ENCODE data around the gene PLEKHG5.
A peak's percentile ranks its signal among the peaks of the same experiment; 100 is the strongest.

Gene PLEKHG5

DNA sequence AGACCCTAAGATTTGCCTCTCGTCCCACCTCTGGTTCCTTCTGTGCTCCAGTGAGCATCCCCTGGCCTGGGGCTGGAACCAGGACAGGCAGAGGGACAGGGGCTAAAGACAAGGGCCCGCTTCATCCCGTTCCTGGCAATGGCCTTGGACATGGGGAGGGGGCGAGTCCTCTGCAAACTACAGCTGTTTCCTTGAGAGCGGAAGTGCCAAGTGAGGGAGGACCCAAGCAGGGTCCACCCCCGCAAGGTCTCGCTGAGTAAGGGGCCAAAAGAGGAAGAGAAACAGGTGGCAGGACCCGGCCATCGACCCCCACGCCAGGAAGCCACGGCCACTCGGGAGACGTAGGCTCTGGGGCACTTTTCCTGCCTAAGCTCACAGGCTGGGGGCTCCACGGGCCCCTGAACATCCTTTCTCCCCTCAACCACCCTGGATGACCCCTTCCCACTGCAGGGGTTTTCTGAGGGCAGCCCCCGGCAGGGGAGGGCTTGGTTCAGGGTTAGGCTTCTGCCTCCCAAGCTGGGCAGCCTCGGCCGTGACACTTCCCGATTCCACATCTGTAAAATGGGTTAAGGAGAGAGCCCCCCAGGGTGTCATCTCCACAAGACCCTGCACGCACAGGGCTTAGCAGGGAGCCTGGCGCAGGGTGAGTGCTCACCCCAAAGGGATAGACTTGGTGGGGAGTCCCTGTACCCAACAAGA lies 17.9 kb upstream of the PLEKHG5 start:
- DNase-seq (ENCODE audit: low spot score), result no peak

DNA sequence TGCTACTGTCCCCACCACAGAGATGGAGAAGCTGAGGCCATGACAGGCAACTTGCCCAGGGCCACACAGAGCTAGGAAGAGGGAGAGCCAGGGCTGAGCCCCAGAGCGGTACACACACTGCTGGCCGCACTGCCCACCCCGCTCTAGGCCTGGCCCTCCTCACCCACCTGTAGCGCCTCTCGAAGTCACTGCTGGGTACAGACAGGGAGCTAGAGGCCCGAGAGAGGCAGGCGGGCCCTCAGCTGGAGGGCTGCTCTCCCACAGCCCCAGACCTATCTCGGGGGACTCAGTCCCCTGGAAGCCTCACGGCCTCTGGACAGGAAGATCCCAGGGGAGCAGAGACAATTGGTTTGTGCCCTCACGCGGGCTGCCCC lies 17.3 kb upstream of the PLEKHG5 start:
- no peak for DNase-seq (ENCODE audit: low spot score)

DNA sequence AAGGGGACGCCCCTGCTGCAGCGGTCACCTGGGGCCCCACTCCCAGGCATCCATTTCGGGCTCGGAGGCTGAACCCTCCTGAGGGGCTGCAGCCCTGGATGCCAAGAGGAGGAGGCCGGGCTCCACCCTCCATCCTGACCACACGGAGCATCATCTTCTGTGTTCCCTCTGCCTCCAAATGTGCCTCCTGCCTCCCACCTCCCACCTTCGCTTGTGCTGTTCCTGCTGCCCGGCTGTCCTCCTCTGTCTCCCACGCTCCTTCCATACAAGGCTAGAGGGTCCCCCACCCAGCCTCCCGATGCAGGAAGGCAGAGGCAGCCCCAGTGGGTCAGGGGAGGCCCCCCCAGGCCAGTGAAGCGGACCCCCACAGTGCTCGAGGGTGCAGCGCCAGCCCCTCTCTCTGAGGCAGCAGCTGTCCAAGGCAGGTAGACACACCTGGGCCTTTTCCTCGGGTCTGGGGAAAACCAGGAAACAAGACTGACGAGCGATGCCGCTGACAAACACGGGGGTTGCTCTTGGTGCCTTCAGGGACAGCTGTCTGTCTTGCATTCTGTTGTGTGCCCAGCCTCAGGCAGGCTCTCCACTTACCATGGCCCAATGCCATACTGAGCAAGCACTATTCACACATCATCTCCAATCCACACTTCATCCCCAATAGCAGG lies 16.8 kb upstream of the PLEKHG5 start:
- DNase-seq (ENCODE audit: low spot score), result no peak

DNA sequence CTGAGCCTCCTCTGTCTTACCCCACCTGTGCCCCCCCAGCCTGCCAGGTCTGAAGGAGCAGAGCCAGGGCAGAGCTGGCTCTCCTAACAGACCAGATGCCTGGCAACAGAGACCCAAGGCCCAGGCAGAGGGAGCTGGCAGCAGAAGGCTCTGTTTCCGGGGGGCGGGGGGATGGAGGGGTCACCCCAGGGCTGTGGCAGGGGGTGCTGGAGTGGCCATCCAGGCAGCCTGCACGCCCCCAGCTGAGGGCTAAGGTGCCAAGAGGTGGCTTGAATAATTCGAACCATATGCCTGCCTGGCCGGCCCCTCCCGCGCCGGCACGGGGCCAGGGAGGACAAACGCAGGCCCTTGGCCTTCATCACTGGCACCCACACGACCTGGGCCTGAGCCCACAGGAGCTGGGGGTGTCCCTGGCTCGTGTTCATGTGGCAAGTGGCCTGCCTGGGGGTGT lies 16.0 kb upstream of the PLEKHG5 start:
- DNase-seq (ENCODE audit: low spot score), result no peak

DNA sequence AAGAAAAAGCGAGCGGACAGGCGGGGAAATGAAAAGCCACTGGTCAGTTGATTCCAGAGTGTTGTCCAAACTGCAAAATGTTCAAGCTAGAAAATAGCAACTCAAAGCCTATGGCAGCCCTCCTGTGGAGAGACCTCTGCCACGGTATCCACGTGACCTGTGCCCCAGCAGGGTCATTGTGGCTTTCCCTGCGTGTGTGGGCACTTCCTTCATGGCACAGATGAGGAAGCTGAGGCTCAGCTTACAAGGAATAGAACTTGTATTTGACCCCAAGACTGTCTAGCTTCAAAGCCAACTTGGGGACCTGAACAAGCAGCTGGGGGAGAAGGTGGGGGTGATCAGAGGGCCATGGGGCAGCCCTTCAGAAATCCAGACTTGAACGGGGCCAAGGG lies 15.6 kb upstream of the PLEKHG5 start:
- no peak for DNase-seq (ENCODE audit: low spot score)

DNA sequence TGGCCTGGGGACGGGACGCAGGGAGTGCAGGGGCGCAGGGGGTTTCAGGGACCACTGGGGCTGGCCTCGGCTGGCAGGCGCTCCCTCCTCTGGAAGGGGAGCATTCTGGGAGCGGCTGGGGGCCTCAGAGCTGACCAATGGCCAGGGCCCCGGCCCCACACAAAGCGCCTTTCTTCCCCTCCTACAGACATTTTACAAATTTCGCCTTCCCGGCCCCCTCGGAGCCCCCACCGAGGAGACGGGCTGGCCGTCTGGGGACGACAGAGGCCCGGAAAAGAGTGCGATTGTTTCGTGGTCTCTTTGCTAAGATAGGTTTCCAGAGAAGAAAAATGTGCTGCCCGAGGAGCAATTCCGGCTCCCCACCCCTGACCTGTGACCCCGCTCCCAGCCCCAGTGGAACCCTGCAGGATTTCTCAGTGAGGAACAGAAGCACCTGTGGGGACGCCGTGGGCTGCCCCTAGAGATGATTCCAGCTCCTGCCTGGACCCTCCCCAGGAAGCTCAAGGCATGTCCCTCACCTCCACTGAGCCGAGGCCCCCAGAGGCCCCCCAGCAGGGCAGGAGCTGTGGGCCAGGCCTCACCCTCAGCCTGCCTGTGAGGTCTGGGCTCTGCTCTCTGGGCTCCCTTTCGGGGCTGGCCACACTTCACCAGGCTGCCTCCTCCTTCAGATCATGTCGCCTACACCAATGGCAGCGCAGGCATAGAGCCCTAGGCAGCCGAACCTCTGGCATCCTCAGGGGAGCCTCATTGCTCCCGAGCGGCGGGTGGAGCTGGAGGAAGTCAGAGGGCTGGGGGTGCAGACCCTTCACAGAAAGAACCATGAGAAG lies 15.0 kb upstream of the PLEKHG5 start:
- no peak for DNase-seq (ENCODE audit: low spot score)

DNA sequence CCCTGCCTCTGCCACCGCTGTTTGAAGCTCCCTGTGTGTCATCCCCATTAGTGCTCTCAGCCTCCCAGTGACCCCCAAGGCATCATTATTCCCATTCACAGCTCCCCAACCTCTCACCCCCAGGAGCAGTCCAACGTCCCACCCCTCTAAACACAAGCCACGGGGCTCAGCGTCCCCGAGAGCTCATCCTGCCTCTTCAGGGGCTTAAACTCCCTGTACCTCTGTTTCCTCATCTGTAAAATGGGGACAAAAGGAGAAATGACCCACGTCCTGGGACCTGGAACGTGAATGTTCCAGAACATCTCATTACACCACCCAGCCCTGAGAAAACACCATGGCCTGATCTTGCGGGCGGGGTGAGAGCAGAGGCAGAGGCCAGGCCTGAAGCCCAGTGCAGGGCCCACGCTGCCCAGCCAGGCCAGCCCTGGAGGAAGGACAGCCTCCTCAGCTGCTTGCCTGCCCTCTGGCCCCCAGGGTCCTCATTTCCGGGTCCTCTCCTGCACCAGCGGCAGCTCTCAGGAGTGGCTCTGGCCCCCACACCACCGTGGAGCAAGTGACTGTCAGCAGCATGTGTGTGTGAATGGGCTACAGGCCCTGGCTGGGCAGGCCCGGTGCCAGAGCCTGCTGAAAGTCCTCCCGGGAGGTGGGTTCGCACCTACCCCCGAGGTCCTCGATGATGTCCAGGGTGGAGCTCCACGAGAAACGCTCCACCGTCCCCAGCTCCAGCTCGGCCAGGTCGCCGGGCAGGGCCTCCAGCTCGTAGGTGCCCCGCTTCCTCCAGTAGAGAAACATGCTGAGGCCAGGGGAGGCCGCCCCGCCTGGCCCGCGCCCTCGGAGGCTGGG lies 14.1 kb upstream of the PLEKHG5 start:
- DNase-seq (ENCODE audit: low spot score), result no peak

DNA sequence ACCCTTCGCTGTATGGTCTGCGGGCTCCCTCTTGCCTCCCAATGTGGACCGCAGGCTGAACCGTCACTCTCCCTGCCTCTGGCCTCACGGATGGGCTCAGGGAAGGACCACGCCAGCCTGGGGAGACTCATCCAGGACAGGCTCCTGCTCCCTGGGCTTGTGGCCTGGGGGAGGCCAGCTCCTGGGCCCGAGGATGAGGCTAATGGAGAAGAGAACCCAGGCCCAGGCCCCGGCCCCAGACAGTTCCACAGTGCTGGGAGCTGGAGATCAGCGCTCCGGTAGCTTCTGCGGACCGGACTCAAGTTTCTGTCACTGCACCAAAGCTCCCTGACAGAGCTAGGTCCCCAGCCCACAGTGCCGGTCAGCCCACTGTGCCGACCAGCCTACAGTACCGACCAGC lies 13.4 kb upstream of the PLEKHG5 start:
- no peak for DNase-seq (ENCODE audit: low spot score)

DNA sequence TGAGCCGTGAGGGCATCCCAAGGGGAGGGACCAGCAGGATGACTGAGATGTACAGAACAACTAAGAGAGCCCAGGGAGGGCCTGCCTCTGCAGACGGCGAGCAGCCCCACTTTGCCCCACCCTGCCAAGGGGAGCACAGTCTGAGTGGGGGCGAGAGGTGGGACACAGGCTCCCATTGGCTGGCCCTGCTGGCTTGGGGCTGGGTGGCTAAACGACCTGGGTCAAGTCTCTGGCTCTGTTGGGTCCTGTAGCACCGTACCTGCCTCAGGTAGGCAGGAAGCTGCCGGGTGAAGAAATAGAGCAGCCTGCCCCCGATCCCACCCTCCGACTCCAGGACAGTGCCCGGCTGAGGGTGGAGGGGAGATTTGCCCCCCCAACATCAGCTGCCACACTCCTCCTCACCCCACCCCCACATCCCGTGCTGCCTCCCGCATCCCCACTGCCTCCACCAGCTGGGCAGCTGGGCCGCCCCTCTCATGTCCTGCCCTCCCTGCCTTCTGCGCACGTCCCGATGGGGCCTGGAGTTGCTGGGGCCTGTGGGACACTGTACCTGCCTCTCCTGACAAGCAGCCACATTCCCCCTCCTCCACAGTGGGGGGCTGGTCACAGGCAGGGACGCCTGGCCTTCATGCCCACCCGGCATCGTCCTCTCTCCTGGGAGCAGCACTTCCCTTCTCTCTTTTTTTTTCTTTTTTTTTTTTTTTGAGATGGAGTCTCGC lies 12.6 kb upstream of the PLEKHG5 start:
- DNase-seq (ENCODE audit: low spot score), result no peak

DNA sequence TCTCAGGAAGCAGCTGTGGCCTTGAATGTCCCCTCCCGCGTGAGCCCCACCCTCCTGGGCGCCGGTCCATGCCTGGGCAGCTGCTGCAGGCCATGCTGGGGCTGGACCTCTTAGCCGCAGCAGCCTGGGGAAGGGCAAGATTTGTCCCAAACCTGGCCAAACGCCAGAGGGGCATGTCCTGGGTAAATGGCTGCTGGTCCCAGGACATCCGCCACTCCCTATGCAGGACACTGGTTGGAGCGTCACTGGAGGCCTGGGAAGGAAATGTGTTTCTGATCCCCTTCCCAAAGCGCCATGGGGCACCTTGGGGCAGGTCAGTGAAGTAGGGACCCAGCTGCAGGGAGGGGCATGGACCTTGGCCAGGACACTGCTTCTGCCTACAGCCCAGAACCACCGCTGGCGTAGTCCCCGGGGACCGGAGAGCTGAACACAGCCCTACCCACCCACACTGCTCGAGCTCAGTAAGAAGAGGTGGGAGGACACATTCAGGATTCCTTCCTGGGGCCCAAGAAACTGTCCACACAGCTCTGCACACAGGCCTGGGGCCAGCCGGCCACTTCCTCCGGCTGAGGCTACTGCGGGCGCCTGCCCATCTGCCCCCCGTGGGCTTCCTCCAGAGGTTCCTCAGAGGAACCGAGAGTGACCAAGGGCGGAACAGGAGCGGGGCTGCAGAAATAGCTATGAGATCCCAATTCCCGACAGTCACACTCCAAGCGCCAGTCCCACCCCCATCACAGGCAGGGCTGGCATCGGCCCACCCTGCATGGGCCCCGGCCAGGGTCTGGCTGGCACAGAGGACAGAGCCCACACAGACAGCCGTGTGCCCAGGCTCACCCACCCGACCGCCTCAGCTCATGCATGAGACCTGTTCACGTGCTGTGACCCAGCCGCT lies 10.8 kb upstream of the PLEKHG5 start:
- DNase-seq (ENCODE audit: low spot score), result no peak

DNA sequence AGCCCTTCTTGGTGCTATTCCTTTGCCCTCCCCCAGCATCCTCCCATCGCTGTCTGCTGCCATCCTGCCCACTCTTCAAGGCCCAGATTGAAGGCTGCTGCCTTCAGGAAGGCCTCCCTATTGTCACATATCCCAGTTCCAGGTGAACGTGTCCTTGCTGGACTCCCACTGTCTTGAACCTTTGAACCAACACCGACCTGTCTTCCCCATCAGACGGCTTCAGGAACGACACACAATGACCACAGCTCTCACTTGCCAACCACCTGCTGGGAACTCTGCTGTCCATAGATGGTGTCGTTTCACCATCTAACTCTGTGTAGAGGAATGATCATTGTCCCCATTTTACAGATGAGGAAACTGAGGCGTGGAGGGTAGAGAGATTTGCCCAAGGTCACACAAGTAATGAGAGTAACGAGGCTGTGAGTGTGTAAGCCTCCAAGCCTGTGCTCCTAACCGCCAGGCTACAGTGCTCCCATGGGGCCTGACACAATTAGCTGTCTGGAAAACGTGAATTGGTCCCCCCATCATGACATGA lies 9.9 kb upstream of the PLEKHG5 start:
- no peak for DNase-seq (ENCODE audit: low spot score)

DNA sequence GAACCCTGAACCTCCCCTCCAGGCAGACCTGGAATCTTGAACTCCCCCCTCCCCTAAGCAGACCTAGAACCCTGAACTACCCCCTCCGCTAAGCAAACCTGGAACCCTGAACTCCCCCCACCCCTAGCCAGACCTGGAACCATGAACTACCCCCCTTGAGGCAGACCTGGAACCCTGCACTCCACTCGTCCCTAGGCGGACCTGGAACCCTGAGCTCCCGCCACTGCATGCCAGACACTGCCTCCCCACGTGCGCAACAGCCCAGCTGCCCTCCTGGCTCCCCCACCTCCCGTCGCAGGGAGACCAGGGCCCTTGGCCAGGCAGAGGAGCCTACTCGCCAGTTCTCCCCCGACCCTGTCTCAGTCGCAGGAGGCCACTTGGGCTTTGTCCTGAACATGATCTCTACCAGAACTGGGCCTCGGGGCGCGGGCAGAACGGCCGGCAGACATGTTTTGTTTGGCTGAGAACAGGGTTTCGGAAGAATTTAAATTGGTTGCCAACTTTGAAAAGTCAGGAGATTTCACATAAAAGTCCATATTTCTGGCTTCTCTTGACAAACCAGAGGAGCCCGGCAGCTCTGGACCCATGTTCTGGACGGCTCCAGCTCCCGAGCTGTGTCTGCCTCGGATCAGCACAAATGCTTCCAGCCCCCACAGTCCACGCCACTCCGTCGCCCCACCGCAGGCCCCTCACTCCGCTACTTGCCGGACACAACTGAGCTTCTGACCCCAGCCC lies 9.2 kb upstream of the PLEKHG5 start:
- DNase-seq (ENCODE audit: low spot score), result no peak

DNA sequence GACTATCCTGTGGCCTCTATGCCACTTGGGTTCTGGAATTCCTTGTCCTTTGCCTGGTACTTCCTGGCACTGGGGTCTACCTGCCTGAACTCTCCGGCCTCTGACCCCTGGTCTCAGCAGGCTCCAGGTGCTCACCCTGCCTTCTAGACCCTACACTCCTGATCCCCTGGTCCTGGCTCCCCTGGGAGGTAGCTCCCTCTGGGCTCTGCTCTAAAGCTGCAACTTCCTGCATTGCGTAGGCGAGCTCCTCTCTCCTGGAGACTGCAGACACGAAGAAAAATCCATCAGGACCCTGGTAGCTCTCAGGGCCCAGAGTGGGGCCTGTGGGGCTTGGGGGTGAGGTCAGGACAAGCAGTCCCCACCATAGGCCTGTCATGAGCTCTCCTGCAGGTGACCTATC lies 7.8 kb upstream of the PLEKHG5 start:
- DNase-seq (ENCODE audit: low spot score), result no peak

DNA sequence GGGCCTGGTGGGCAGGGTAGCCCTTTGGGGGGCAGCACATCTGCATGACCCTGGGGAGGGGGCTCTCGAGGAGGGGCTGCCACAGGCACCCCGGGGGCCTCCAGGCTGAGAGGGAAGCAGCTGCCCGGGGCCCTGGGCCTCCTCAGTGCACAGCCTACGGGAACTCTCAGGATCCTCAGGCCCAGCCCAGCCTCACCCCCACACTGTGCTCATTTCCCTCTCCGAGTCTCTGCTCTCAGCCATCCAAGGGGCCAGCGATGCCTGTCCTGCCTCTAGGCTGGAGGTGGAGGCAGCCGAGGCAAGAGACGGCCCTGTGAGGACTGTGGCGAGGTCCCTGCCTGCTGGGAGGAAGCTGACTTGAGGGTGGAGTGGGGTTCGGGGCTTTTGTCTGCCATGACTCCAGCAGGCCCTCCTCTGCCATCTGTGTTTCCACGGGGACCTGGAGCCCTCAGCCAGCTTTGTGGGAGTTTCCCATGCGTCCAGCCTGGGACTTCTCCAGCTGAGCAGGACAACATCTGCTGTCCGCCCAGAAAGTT lies 7.2 kb upstream of the PLEKHG5 start:
- no peak for DNase-seq (ENCODE audit: low spot score)

DNA sequence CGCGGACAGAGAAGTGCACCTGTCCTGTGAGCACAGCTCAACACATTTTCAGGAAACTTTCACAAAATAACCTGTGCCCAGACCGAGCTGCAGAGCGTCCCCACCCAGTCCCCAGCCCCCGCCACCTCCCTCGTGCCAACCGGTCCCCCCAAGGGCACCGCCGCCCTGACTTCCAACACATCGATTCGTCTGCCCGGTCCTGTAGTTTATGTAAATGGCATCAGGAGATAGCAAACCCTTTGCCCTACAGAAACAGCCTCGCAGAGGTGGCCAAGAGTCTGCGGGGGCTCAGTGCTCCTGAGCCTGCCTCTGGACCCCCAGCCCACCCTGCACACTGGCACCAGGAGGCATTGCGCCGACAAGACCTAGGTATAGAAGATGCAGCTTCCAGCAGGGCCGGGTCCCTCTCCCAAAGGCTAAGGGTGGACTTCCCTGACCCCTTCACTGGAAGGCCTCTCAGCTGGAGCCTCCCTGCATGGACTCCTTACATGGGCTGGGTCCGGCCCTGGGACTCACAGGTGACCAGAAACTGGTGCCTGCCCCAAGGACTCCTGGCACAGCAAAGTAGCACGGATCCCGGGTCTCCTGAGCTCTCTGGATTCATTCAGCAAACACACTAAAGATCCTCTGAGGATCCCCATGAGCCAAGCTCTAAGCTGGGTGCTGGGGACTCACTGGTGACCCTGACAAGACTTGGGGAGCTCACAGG lies 6.6 kb upstream of the PLEKHG5 start:
- no peak for DNase-seq (ENCODE audit: low spot score)

DNA sequence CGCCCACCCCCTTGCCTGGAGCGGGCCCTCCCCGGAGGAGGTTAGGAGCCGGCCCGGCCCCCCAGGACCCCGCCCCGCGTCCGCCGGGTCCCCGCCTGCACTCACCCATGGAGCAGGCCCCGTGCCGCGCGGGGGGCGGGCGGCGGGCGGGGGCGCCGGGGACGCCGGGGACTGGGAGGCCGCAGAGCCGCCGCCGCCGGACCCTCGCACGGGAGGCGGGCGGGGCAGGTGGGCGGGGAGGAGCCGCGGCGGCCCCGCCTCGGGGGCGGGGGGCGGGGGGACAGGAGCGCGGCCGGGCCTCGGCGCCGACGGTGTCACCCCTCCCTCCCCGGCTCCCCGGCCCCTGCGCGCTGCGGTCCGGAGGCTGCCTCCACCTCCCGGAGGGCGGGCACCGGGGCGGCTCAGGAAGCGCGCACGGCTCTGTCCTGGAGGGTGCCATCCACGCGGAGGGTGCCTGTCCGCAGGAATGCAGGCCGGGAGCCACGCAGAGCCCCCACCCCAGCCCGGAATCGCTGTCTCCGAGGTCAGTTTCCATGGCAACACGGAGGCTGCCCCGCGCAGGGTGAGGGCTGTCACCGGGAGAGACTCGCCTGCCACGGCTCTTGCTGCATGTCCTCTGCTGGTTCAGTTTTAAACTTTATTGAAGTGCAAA lies 5.9 kb upstream of the PLEKHG5 start:
- peak; percentile 47 for DNase-seq (ENCODE audit: low spot score)

DNA sequence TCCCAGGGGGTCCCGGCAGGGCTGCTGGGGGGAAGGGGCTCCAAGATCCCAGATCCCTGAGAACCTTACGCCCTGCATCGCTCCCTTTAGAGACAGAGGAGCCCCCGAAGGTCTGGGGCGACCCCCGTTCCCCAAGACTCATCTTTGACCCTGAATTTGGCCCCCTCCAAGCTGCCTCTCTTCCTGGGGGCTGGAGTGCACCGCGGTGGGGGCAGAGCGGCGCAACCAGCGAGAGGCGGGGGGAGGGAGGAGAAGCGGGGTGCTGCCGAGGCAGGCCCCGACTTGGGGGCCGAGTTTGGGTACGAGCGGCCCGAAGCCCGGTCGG lies 5.4 kb upstream of the PLEKHG5 start:
- no peak for DNase-seq (ENCODE audit: low spot score)

DNA sequence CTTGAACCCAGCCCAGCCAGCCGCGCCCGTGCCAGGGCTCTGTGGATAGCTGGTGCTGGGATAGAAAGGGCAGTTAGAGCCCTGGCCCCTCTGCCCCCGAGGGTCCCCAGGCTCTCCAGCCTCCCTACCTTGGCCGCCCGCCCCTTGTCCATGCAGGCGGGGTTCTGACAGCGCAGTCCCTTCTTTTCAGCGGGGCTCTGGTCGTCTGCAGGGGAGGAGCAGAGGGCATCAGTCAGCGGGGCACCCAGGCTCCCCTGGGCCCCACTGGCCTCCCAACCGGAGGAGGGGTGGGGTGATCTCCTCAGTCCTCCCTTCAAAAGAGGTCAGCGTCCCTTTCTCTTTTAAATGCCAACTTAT lies 4.9 kb upstream of the PLEKHG5 start:
- no peak for DNase-seq (ENCODE audit: low spot score)

Data from germinal center (tissue), 1 donor.